Fibroblast of the aortic adventitia (primary cell): ENCODE data around the gene PBRM1. TPM values are rescaled to one million over a fixed set of nuclear protein-coding genes. Genes with fewer than 3 reads are reported as not detected.

Experiments
- DNase-seq: peaks from one replicate; pipeline ENCODE4 v3.0.0-alpha.2; 2010; ENCODE audit warnings: low read depth
- H3K4me3 ChIP-seq: 2 replicates; pipeline ENCODE4 v1.5.1; 2011; ENCODE audit warnings: low read depth, mild to moderate bottlenecking, control low read depth, low read length, moderate library complexity
- CTCF ChIP-seq: IDR thresholded peaks from 2 replicates; pipeline ENCODE4 v1.5.1; 2011; ENCODE audit warnings: mild to moderate bottlenecking, low read length, control low read depth, inconsistent platforms; ENCODE audit not compliant: insufficient read depth
- total RNA-seq: library from RNA; depleted of rRNA; stranded (reverse); fragments of >200 nt; gene quantifications from 2 replicates; pipeline ENCODE4 v1.2.3, GENCODE V29; 2012; ENCODE audit warnings: low replicate concordance

The PBRM1 gene
- total RNA-seq, 1 donor: 115 TPM

DNA sequence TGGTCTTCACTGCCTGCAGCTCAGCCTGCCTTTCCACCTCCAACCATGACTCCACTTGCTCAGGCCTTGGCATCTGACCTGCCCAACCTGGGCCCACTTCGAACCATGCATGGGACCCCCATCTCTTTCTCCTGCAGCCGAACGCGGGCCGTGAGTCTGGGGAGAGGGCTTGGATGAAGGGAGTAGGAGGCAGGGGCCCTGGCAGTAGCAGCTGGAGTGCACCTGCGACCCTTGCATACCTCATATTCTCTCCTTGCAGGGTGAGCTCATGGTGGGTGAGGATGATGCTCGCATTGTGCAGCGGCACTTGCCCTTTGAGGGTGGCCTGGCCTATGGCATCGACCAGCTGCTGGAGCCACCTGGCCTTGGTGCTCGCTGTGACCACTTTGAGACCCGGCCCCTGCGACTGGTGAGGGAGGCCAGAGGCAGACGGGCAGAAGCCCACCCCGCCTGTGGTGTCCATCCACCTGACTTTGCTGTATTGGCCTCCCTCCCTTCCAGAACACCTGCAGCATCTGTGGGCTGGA is 165.5 kb downstream of the PBRM1 start:
- no peak overlapping the region for H3K4me3 ChIP-seq
- no peak for TF ChIP-seq CTCF
- DNase-seq: no peak

DNA sequence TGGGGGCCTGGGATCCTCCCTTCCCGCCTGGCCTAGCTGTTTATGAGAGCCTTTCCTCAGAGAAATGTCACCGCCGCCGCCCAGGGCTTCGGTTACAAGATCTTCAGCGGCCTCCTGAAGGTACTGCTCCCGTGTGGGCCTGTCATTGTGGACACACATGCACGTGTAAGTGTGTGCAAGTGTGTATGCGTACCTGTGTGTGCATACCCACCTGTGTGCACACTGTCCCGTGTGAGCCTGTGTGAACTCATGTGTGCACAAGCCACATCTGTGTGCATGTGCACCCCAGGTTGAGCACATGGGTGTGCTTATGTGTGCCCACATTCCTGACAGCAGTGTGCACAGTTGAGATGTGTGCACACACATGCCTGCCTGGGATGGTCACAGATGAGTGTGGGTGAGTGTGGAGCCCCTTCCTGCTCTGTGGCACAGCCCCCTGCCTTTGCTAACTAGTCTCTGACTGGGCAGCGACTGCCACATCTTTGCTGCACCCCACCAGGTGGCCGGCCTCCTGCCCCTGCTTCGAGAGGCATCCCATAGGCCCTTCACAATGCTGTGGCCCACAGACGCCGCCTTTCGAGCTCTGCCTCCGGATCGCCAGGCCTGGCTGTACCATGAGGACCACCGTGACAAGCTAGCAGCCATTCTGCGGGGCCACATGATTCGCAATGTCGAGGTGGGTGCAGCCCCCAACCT is 166.1 kb downstream of the PBRM1 start:
- no peak overlapping the region for H3K4me3 ChIP-seq
- TF ChIP-seq CTCF: no peak
- DNase-seq: no peak

- H3K4me3 ChIP-seq: peak overlapping the region; percentile 33
- DNase-seq: no peak
- TF ChIP-seq CTCF: no peak
These were observed 166.8 kb downstream of the PBRM1 start for GRCh38 chr3:52518723-52519444.

- H3K4me3 ChIP-seq: no peak overlapping the region
- TF ChIP-seq CTCF: no peak
- DNase-seq: no peak
These were observed 167.7 kb downstream of the PBRM1 start for GRCh38 chr3:52517796-52518722.

DNA sequence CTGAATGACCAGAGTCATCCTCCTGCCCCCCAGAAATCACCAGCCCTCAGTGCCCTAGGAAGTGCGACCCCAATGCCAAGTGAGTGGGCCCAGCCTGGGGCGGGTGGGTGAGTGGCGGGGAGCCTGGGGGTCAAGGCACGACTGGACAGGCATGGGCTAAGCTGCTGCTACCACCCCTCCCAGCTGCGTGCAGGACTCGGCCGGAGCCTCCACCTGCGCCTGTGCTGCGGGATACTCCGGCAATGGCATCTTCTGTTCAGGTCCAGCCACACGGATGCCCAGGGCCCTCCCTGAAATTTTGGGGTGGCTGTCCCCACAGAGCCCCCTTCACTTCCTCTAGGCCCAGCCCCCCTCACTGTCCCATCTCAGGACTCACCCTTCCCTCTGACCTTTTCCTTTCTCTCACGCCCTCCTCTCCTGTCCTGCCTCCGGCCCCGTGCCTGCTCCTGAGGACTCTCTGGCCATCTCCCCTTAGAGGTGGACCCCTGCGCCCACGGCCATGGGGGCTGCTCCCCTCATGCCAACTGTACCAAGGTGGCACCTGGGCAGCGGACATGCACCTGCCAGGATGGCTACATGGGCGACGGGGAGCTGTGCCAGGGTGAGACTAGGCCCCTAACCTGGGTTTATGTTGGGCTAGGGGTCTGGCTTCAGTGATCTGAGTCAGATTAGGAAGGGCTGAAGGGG is 169.1 kb downstream of the PBRM1 start:
- no peak overlapping the region for H3K4me3 ChIP-seq
- no peak for DNase-seq
- no peak for TF ChIP-seq CTCF

DNA sequence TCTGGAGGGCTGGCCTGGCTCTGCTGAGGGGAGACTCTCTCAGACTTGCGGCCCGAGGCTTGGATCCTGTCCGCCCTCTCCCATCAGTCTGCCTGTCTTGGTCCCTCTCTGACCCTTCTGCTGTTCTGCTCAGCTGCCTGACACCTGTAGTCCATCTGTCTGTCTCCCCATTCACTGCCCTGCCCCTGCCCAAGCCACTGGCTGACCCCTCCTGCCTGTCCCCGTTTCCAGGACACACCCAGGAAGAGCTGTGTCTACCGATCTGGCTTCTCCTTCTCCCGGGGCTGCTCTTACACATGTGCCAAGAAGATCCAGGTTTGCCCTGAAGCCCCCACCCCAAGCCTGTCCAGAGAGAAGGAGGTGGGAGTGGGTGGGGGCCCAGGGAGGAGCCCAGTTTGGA is 170.5 kb downstream of the PBRM1 start:
- no peak overlapping the region for H3K4me3 ChIP-seq
- TF ChIP-seq CTCF: no peak
- DNase-seq: no peak
